ENCODE data around the gene ANO1. TPM values are rescaled to one million over a fixed set of nuclear protein-coding genes. Genes with fewer than 3 reads are reported as not detected.

The ANO1 gene
- total and polyA plus RNA-seq, 11 donors: 4.2 to 17.8 (median 9.4) TPM

- ATAC-seq (no peak), DNase-seq (no peak)
- no peaks in the 10 kb centered on the region for H3K36me3 ChIP-seq
- no peak for TF ChIP-seq CTCF (IDR thresholded peaks at IDR 0.05)
- TF ChIP-seq POLR2A (IDR thresholded peaks at IDR 0.05): no peak
- H3K27ac ChIP-seq: peak overlapping the region in 3 of 12 donors; percentile 19 to 71 (median 54)
- peaks cover 0 to 14% (median 5%) of the 10 kb centered on the region in 12 donors for H3K4me1 ChIP-seq
- H3K9me3 ChIP-seq: no peaks in the 10 kb centered on the region
- intact Hi-C loops (cut with DNase I): no loop called here
- WGBS, 4 donors: 86 to 90% (median 89%) methylated on average over 7 of the region's 7 CpGs
- no peaks in the 10 kb centered on the region for H3K27me3 ChIP-seq
- no peak overlapping the region for H3K4me3 ChIP-seq
These were observed 47.7 kb upstream of the ANO1 start for GRCh38 chr11:70030412-70030811.

GRCh38 chr11:70031631-70032469 is 46.3 kb upstream of the ANO1 start:
- no peak for DNase-seq
- ATAC-seq: no peak

GRCh38 chr11:70032470-70032795 is 45.7 kb upstream of the ANO1 start:
- TF ChIP-seq POLR2A (IDR thresholded peaks at IDR 0.05) (no peak), CTCF (IDR thresholded peaks at IDR 0.05) (no peak)
- DNase-seq (no peak), ATAC-seq (no peak)
- no peaks in the 10 kb centered on the region for H3K27me3 ChIP-seq
- intact Hi-C loops (cut with DNase I): no loop called here
- peaks cover 0 to 2% (median 0%) of the 10 kb centered on the region in 12 donors for H3K9me3 ChIP-seq
- H3K27ac ChIP-seq: no peak overlapping the region
- H3K36me3 ChIP-seq: no peaks in the 10 kb centered on the region
- WGBS, 4 donors: 80 to 91% (median 86%) methylated on average over 6 of the region's 6 CpGs
- H3K4me1 ChIP-seq: peaks cover 0 to 14% (median 5%) of the 10 kb centered on the region in 12 donors
- no peak overlapping the region for H3K4me3 ChIP-seq

More at GRCh38 chr11:70031631-70032469, 46.3 kb upstream of the ANO1 start:
- Histone ChIP-seq H3K9me3 (no peaks in the 10 kb centered on the region), H3K27me3 (no peaks in the 10 kb centered on the region), H3K4me1 (peaks cover 0 to 14% (median 5%) of the 10 kb centered on the region in 12 donors), H3K27ac (no peak overlapping the region), H3K4me3 (no peak overlapping the region), H3K36me3 (no peaks in the 10 kb centered on the region)
- WGBS, 4 donors: 76 to 80% (median 78%) methylated on average over 16 to 18 of the region's 18 CpGs
- intact Hi-C loops (cut with DNase I): no loop called here
- TF ChIP-seq CTCF (IDR thresholded peaks at IDR 0.05): no peak
- no peak for TF ChIP-seq POLR2A (IDR thresholded peaks at IDR 0.05)

GRCh38 chr11:70032943-70033710 is 45.0 kb upstream of the ANO1 start:
- TF ChIP-seq POLR2A (IDR thresholded peaks at IDR 0.05): no peak
- TF ChIP-seq CTCF (IDR thresholded peaks at IDR 0.05): no peak
- WGBS, 4 donors: 89 to 93% (median 91%) methylated on average over 19 of the region's 19 CpGs
- Histone ChIP-seq H3K36me3 (no peaks in the 10 kb centered on the region), H3K27ac (no peak overlapping the region), H3K9me3 (peaks cover 0 to 9% (median under 1%) of the 10 kb centered on the region in 12 donors), H3K27me3 (no peaks in the 10 kb centered on the region), H3K4me1 (peaks cover 0 to 14% (median 5%) of the 10 kb centered on the region in 12 donors), H3K4me3 (no peak overlapping the region)
- no peak for ATAC-seq
- intact Hi-C loops (cut with DNase I): no loop called here
- DNase-seq: no peak
